GM12878 (cell line): Measurements from ENCODE around the gene PABPN1. TPM values are rescaled to one million over a fixed set of nuclear protein-coding genes. Genes with fewer than 3 reads are reported as not detected.

Experiments used
- CHD4 ChIP-seq: fragments of 200-600 bp; sonication (generic); IDR thresholded peaks from 2 replicates; pipeline ENCODE4 v1.6.1; 2016; ENCODE audit warnings: mild to moderate bottlenecking
- E2F8 ChIP-seq: fragments of 450-650 bp; IDR thresholded peaks from 2 replicates; pipeline ENCODE4 v1.6.1; 2018; ENCODE audit warnings: mild to moderate bottlenecking, low read depth, moderate library complexity; ENCODE audit not compliant: partially characterized antibody
- EP300 ChIP-seq, 2 experiments: fragments of 150-350 bp in 1 of 2; IDR thresholded peaks; 2 replicates each; pipeline ENCODE4 v1.6.1; 2011 to 2012; ENCODE audit warnings: low read depth in 2 of 2, low read length in 2 of 2, borderline replicate concordance in 1 of 2, improper control_type of control experiment in 1 of 2, inconsistent platforms in 1 of 2; ENCODE audit not compliant: control insufficient read depth in 1 of 2
- FOS ChIP-seq: IDR thresholded peaks from 3 replicates; pipeline ENCODE4 v1.6.1; 2011; ENCODE audit warnings: borderline replicate concordance; ENCODE audit not compliant: insufficient read length; ENCODE audit errors: extremely low read depth
- FOXM1 ChIP-seq: IDR thresholded peaks from 2 replicates; pipeline ENCODE4 v1.6.1; 2012; ENCODE audit warnings: low read depth, mild to moderate bottlenecking, inconsistent platforms, low read length, moderate library complexity
- HDAC6 ChIP-seq: fragments of 200-600 bp; sonication (generic); IDR thresholded peaks from one replicate; pipeline ENCODE4 v1.8.0; 2017; ENCODE audit warnings: antibody characterized with exemption; ENCODE audit not compliant: unreplicated experiment
- IKZF1 ChIP-seq: fragments of 450-650 bp; conservative IDR thresholded peaks from 2 replicates; pipeline ENCODE4 v1.6.1; 2017; ENCODE audit warnings: antibody characterized with exemption, mild to moderate bottlenecking
- LARP7 ChIP-seq: fragments of 450-650 bp; IDR thresholded peaks from 2 replicates; pipeline ENCODE4 v1.6.1; 2017; ENCODE audit warnings: mild to moderate bottlenecking
- MEF2A ChIP-seq: IDR thresholded peaks from 2 replicates; pipeline ENCODE4 v1.6.1; 2011; ENCODE audit warnings: low read depth, mild to moderate bottlenecking, low read length, moderate library complexity; ENCODE audit not compliant: insufficient read depth
- POLR2A ChIP-seq: IDR thresholded peaks from 2 replicates; pipeline ENCODE4 v1.6.1; 2011; ENCODE audit warnings: low read depth, mild to moderate bottlenecking, low read length
- POLR2AphosphoS2 ChIP-seq: IDR thresholded peaks from 2 replicates; pipeline ENCODE4 v1.6.1; 2011; ENCODE audit warnings: low read depth, mild to moderate bottlenecking, low read length, improper control_type of control experiment, moderate library complexity
- POLR2AphosphoS5 ChIP-seq: IDR thresholded peaks from 2 replicates; pipeline ENCODE4 v1.6.1; 2011; ENCODE audit warnings: mild to moderate bottlenecking, low read length, inconsistent platforms
- RBBP5 ChIP-seq: fragments of 200-600 bp; sonication (generic); conservative IDR thresholded peaks from 2 replicates; pipeline ENCODE4 v1.6.1; 2016
- RCOR1 ChIP-seq: conservative IDR thresholded peaks from 2 replicates; pipeline ENCODE4 v1.6.1; 2012; ENCODE audit warnings: low read depth, low read length, improper control_type of control experiment
- RUNX3 ChIP-seq: IDR thresholded peaks from 2 replicates; pipeline ENCODE4 v1.6.1; 2012; ENCODE audit warnings: low read length, inconsistent platforms
- SMARCA5 ChIP-seq: fragments of 450-650 bp; IDR thresholded peaks from 2 replicates; pipeline ENCODE4 v1.6.1; 2017; ENCODE audit warnings: mild to moderate bottlenecking
- SRF ChIP-seq, 2 experiments: IDR thresholded peaks; 2 replicates each; pipeline ENCODE4 v1.6.1; 2011; ENCODE audit warnings: low read depth in 2 of 2, low read length in 2 of 2, mild to moderate bottlenecking in 1 of 2, moderate library complexity in 1 of 2
- STAT3 ChIP-seq: IDR thresholded peaks from 2 replicates; pipeline ENCODE4 v1.6.1; 2011; ENCODE audit warnings: low read depth, low read length, improper control_type of control experiment
- TARDBP ChIP-seq: IDR thresholded peaks from 2 replicates; pipeline ENCODE4 v1.6.1; 2016; ENCODE audit warnings: borderline replicate concordance
- ZBTB4 ChIP-seq: fragments of 450-650 bp; formaldehyde crosslinking; IDR thresholded peaks from 2 replicates; pipeline ENCODE4 v1.4.0; 2022; ENCODE audit warnings: mild to moderate bottlenecking, moderate library complexity
- ZNF274 ChIP-seq: IDR thresholded peaks from one replicate; pipeline ENCODE4 v1.8.0; 2011; ENCODE audit not compliant: insufficient read length, insufficient read depth
- ZNF384 ChIP-seq: IDR thresholded peaks from 2 replicates; pipeline ENCODE4 v1.6.1; 2012; ENCODE audit warnings: low read depth, mild to moderate bottlenecking, low read length, improper control_type of control experiment, borderline replicate concordance
- polyA plus RNA-seq, 11 experiments: library from polyadenylated mRNA; depleted of rRNA in 4 of 11; unstranded in 6 of 11; stranded (reverse) in 5 of 11; fragments of >200 nt; fragmentation: Nextera tagmentation in 4 of 11; fragmentation: Illumina TruSeq in 1 of 11; extraction: Ambion mirVana in 4 of 11; extraction: Trizol in 1 of 11; gene quantifications; 1 replicate in 1 of 11; 2 replicates in 10 of 11; pipeline versions ENCODE4 v1.2.1 to v1.2.3, GENCODE V29; 2011 to 2016; ENCODE audit warnings: inconsistent platforms in 2 of 11, missing spikeins in 2 of 11, low read depth in 1 of 11
- total RNA-seq, 4 experiments: library from RNA; depleted of rRNA in 3 of 4; stranded (reverse); fragments of >200 nt in 3 of 4; fragmentation: Illumina TruSeq in 1 of 4; extraction: Trizol in 1 of 4; gene quantifications; 2 replicates each; pipeline versions ENCODE4 v1.2.1 to v1.2.3, GENCODE V29; 2013 to 2021
- TF ChIP-seq, protein P1 (sequence below): fragments of 450-650 bp; IDR thresholded peaks from 2 replicates; pipeline ENCODE4 v1.6.1; 2014; ENCODE audit warnings: mild to moderate bottlenecking

Gene PABPN1
- total and polyA plus RNA-seq, 10 of the 15 experiments (the other 5 are each of a cell fraction or from before 2014, with no cell fraction given): 31.3 to 248 (median 103) TPM

DNA sequence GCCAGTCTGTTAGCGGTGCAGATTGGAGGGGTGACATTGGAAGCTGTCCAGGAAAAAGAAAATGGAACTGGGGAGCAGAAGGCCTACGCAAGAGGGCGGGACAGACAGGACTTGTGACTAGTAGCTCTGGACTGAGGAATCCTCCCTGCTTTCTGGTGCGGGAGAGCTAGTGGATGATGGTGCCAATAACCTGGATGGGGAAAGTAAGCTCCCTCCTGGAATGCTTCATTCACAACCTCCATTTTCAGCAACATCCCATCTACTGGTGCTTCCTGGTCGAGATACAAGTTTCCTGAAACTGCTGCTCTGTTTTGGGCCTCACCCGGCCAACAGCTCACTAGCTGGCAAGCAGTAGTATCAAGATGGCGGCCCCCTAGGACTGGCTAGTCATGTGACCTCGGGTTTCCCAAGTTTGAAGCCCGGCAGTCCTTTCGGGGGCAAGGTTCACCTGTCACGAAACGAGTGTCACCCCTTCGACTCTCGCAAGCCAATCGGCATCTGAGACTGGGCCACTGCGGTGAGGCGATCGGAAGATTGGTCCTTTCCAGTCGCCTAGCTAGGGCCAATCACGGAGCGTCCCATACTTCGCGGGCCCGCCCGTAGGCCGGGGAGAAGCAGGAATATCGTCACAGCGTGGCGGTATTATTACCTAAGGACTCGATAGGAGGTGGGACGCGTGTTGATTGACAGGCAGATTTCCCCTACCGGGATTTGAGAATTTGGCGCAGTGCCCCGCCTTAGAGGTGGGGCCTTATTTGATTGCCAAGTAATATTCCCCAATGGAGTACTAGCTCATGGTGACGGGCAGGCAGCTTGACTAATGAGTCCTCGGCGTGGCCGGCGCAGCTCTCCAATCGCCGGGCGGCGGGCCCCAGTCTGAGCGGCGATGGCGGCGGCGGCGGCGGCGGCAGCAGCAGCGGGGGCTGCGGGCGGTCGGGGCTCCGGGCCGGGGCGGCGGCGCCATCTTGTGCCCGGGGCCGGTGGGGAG, at the start of gene PABPN1 (continued):
- peak in 1 of 2 experiments; percentile 58; a peak in 1 of 4 replicates for TF ChIP-seq EP300 (IDR thresholded peaks at IDR 0.05; ENCODE audit: borderline replicate concordance in 1 of 2, control insufficient read depth in 1 of 2, low read depth in 2 of 2, low read length in 2 of 2)
- TF ChIP-seq RBBP5: no peak
- TF ChIP-seq MEF2A: no peak
- TF ChIP-seq CHD4: no peak
- no peak for TF ChIP-seq RCOR1
- TF ChIP-seq TARDBP: no peak; the same call in 1 of the 2 replicates
- TF ChIP-seq IKZF1: peak; percentile 73
- TF ChIP-seq ZNF274: no peak
- no peak for TF ChIP-seq SMARCA5
- peak; percentile 93 for TF ChIP-seq FOS
- TF ChIP-seq ZBTB4 (CRISPR knock-in tag): no peak
- TF ChIP-seq POLR2A: peak; percentile 86
- peak; percentile 97 for TF ChIP-seq POLR2AphosphoS5
- peak; percentile 83 for TF ChIP-seq RUNX3
- TF ChIP-seq HDAC6: no peak
- TF ChIP-seq ZNF384: no peak
- no peak for TF ChIP-seq FOXM1
- TF ChIP-seq POLR2AphosphoS2: peak; percentile 84
- TF ChIP-seq LARP7: peak; percentile 66; the same call in 1 of the 2 replicates
- no peak for TF ChIP-seq STAT3
- peak; percentile 49 for TF ChIP-seq E2F8
- TF ChIP-seq, protein P1, sequence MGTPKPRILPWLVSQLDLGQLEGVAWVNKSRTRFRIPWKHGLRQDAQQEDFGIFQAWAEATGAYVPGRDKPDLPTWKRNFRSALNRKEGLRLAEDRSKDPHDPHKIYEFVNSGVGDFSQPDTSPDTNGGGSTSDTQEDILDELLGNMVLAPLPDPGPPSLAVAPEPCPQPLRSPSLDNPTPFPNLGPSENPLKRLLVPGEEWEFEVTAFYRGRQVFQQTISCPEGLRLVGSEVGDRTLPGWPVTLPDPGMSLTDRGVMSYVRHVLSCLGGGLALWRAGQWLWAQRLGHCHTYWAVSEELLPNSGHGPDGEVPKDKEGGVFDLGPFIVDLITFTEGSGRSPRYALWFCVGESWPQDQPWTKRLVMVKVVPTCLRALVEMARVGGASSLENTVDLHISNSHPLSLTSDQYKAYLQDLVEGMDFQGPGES: peak; percentile 97
- peak; percentile 57 to 80 for TF ChIP-seq SRF (IDR thresholded peaks at IDR 0.05; ENCODE audit: low read depth in 2 of 2, low read length in 2 of 2)
